Spinal cord (tissue), 10 donors: ENCODE results near the gene FETUB. TPM values are rescaled to one million over a fixed set of nuclear protein-coding genes. Genes with fewer than 3 reads are reported as not detected.
"Not testable (repeated sequence)": the region's sequence is repeated elsewhere in the genome, so short reads cannot be mapped to it uniquely, and the experiment has no call there.

Source experiments
- DNase-seq, 6 donors: peaks; one replicate each; pipeline versions ENCODE4 v3.0.0 to v3.0.0-alpha.2; 2013 to 2015; ENCODE audit warnings: low spot score in 6 of 6, low read depth in 4 of 6
- H3K27ac ChIP-seq: one replicate; pipeline ENCODE4 v1.5.1; 2013; ENCODE audit warnings: low read depth, low read length, control low read depth
- H3K27me3 ChIP-seq: one replicate; pipeline ENCODE4 v1.6.1; 2013; ENCODE audit warnings: low read length; ENCODE audit not compliant: control insufficient read depth, insufficient read depth
- H3K36me3 ChIP-seq: one replicate; pipeline ENCODE4 v1.6.1; 2013; ENCODE audit warnings: low read length; ENCODE audit not compliant: control insufficient read depth, insufficient read depth
- H3K4me1 ChIP-seq: one replicate; pipeline ENCODE4 v1.6.1; 2013; ENCODE audit warnings: low read length; ENCODE audit not compliant: control insufficient read depth, insufficient read depth
- H3K4me3 ChIP-seq: one replicate; pipeline ENCODE4 v1.5.1; 2013; ENCODE audit warnings: low read depth, low read length, control low read depth
- H3K9me3 ChIP-seq: one replicate; pipeline ENCODE4 v1.6.1; 2013; ENCODE audit warnings: low read length; ENCODE audit not compliant: control insufficient read depth, insufficient read depth
- WGBS: methylation state at CpG from one replicate; pipeline ENCODE4 v1.1.5; 2013; ENCODE audit warnings: missing lambda C conversion rate; ENCODE audit not compliant: insufficient coverage; 5-methylcytosine and 5-hydroxymethylcytosine counted together
- polyA plus RNA-seq, 2 donors: library from polyadenylated mRNA; unstranded; fragments of 120-200 nt; gene quantifications; one replicate each; pipeline ENCODE4 v1.2.1, GENCODE V29; 2013; ENCODE audit not compliant: insufficient read length in 2 of 2
- total RNA-seq, 2 donors: library from RNA; depleted of rRNA in 1 of 2; stranded (reverse); fragments of 120-200 nt in 1 of 2; fragments of >200 nt in 1 of 2; gene quantifications; one replicate each; pipeline versions ENCODE4 v1.2.3 to v1.2.4, GENCODE V29; 2013 to 2014
- donor health status: healthy.

Gene FETUB
- total and polyA plus RNA-seq, 4 donors = 0.11 TPM; not detected in 3

DNA sequence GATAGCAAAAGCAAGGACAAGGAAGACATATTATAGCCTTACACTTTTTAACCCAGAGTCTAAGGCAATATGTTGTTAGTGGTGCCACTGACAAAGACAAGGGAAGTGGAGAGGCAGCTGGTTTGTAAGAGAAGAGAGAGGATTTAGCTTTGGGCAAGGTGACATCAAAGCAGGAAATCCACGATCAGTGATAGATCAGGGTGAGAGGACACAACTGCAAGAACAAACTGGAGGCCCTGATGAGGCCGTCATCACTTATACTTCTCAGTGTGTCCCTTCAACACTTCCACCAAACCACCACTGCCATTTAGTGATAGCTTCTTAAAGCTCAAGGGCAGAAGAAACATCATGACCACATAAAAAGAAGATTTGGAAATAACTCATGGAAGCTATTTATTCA is 46.3 kb downstream of the FETUB start:
- H3K4me3 ChIP-seq, H3K4me1 ChIP-seq: not testable (repeated sequence)
- no CpG with 5 or more reads among the region's 2 CpGs for WGBS

GRCh38 chr3:186687120-186687651 is 47.0 kb downstream of the FETUB start:
- Histone ChIP-seq H3K27ac (no peak overlapping the region), H3K4me3 (no peak overlapping the region), H3K36me3 (no peaks in the 10 kb centered on the region), H3K4me1 (no peaks in the 10 kb centered on the region), H3K9me3 (no peaks in the 10 kb centered on the region), H3K27me3 (no peaks in the 10 kb centered on the region)
- WGBS = 88% methylated on average over 5 of the region's 12 CpGs
- no peak for DNase-seq

More for the DNA sequence above, 46.3 kb downstream of the FETUB start:
- not testable (repeated sequence) for H3K9me3 ChIP-seq, H3K27me3 ChIP-seq, DNase-seq, H3K36me3 ChIP-seq, H3K27ac ChIP-seq

DNA sequence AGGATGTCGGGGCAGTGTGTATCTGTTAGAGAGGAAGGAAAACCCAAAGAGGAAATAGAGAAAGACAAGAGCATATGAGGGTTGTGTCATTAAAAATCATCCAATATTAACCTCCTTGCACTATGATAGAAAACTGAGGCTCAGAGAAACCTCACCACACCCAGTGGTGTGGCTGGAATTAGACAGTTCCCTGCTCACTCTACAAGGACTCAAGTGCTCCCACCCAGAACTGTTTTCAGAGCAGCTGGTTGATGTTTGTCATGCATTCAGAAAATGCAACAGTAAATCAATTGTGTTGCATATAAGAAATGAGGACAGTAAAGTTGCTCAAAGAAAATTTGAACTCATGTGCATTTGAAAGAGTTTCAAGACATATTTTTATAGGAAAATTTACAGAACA is 50.1 kb downstream of the FETUB start:
- WGBS = 100% methylated on average over 1 of the region's 1 CpG

DNA sequence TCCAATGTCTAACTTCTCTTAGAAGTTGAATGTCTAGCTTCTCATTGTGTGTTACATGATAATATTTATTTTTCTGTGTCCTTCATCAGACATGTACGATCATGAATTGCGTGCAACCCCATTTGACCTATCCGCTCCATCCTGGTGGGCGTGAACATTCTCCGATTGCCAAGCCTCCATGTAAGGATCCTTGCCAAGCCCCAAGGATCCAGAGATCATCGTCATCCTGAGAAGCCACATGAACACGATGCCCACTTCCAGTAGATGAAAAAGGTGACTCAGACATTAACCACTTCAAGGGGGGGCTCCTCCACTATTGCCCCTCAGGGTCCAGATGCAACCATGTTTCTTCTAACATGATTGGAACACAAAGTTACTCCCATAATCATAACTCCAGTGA is 51.5 kb downstream of the FETUB start:
- no peak overlapping the region for H3K27ac ChIP-seq
- no peaks in the 10 kb centered on the region for H3K36me3 ChIP-seq
- no peaks in the 10 kb centered on the region for H3K4me1 ChIP-seq
- no peak overlapping the region for H3K4me3 ChIP-seq
- no peaks in the 10 kb centered on the region for H3K27me3 ChIP-seq
- WGBS = 94% methylated on average over 7 of the region's 7 CpGs
- DNase-seq = no peak
- H3K9me3 ChIP-seq = no peaks in the 10 kb centered on the region

More for the DNA sequence above, 50.1 kb downstream of the FETUB start:
- not testable (repeated sequence) for H3K36me3 ChIP-seq, H3K27me3 ChIP-seq, DNase-seq, H3K4me3 ChIP-seq, H3K4me1 ChIP-seq, H3K27ac ChIP-seq, H3K9me3 ChIP-seq

DNA sequence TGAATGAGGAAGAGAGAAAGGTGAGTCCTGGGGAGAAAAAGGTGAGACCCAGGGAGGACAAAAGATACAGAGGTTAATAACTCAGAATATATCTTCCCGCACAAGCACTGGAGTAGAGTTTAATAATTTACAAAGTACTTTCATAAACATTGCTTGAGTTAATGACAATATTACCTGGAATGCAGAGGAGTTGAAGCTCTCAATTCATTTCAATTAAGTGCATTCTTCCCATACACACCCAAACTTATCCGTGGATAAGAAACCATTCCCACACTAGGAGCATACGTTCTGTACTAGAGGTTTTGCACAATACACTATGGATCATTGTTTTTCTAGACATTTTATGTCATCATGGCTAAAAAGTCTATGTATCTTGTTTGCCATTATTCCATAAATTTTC is 53.6 kb downstream of the FETUB start:
- no peak for DNase-seq
- no CpG with 5 or more reads among the region's 3 CpGs for WGBS
- no peak overlapping the region for H3K4me3 ChIP-seq
- no peak overlapping the region for H3K27ac ChIP-seq
- no peaks in the 10 kb centered on the region for H3K4me1 ChIP-seq
- no peaks in the 10 kb centered on the region for H3K9me3 ChIP-seq
- no peaks in the 10 kb centered on the region for H3K27me3 ChIP-seq
- H3K36me3 ChIP-seq = no peaks in the 10 kb centered on the region

DNA sequence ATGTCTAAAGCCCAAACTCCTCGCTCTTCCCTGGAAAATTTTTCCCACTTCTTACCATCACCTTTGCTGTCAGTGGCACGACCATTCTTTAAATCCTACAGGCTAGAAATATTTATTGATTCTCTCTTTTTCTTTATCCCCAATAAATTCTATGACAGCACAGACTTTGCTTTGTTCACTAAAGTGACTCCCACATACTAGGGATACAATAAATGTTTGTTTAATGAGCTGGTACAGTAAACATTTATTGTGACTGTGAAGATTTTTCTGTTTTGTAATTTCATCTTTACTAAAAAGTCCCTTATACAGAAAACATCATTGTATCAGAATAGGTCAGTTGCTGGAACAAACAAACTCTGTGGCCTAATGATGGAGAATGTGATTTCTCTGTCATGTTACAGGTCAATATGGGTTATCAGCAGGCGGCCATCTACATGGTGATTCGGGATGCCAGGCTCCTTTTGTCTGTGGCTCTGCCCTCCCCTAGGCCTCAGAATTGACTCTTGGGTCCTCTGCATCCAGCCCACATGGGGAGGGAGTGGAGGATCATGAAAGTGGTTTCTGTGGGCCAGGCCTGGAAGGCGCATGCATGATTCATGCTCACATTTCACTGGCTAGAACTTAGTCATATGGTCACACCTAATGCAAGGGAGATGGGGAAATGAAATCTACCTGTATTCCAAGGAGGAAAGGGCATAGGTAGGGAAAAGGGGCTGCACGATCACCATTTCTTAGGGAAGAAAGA is 54.3 kb downstream of the FETUB start:
- DNase-seq = no peak
- Histone ChIP-seq H3K27ac (no peak overlapping the region), H3K4me1 (no peaks in the 10 kb centered on the region), H3K4me3 (no peak overlapping the region), H3K36me3 (no peaks in the 10 kb centered on the region), H3K9me3 (no peaks in the 10 kb centered on the region), H3K27me3 (no peaks in the 10 kb centered on the region)
- 69% methylated on average over 3 of the region's 6 CpGs for WGBS

DNA sequence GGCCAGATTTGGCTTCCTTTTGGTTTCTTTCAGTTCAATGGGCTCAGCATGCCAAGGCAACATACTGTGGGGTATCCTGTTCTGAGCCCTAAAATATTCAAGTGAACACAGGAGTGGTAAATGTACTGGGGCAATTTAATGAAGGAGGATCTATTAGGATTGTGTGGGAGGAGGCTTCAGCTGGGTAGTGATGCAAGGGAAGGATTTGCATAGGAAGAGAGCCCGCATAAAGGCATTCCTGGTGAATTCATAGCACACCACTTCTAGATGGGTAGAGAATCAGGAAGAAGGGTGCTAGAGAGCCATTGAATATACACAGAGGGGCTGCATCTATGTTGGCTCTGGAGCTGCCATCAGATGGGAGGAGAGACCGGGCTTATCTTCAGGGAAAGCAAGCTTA is 56.3 kb downstream of the FETUB start:
- no peak overlapping the region for H3K4me3 ChIP-seq
- H3K27me3 ChIP-seq = no peaks in the 10 kb centered on the region
- H3K9me3 ChIP-seq = no peaks in the 10 kb centered on the region
- H3K27ac ChIP-seq = no peak overlapping the region
- H3K36me3 ChIP-seq = no peaks in the 10 kb centered on the region
- no peak for DNase-seq
- no peaks in the 10 kb centered on the region for H3K4me1 ChIP-seq
- WGBS = 100% methylated on average over 1 of the region's 2 CpGs

GRCh38 chr3:186697510-186697909 is 57.3 kb downstream of the FETUB start:
- Histone ChIP-seq H3K9me3 (no peaks in the 10 kb centered on the region), H3K36me3 (no peaks in the 10 kb centered on the region), H3K27me3 (no peaks in the 10 kb centered on the region), H3K27ac (no peak overlapping the region), H3K4me1 (no peaks in the 10 kb centered on the region), H3K4me3 (no peak overlapping the region)
- no peak for DNase-seq
- 90% methylated on average over 4 of the region's 4 CpGs for WGBS

DNA sequence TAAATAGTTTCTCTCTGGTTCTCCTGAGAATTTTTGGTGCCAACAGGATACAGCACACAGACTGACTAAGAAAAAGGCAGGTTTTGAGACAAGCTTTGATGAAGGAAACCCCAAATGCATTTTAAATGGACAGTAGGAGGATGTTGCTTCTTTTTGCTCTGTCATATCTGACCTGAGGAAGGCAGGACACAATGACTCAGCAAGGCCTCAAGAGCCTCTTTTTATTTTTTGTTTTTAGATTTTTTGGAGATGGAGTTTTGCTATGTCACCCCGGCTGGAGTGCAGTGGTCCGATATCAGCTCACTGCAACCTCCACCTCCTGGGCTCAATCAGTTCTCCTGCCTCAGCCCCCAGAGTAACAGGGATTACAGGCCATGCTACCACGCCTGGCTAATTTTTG is 60.1 kb downstream of the FETUB start:
- no peak overlapping the region for H3K27ac ChIP-seq
- H3K9me3 ChIP-seq = no peaks in the 10 kb centered on the region
- 93% methylated on average over 3 of the region's 3 CpGs for WGBS

DNA sequence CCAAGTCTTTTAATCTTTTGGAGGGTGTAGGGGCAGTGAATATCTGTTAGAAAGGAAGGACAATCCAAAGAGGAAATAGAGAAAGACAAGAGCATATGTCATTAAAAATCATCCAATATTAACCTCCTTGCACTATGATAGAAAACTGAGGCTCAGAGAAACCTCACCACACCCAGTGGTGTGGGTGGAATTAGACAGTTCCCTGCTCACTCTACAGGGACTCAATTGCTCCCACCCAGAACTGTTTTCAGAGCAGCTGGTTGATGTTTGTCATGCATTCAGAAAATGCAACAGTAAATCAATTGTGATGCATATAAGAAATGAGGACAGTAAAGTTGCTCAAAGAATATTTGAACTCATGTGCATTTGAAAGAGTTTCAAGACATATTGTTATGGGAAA is 62.3 kb downstream of the FETUB start:
- DNase-seq, H3K27me3 ChIP-seq, H3K9me3 ChIP-seq, H3K27ac ChIP-seq, H3K4me1 ChIP-seq, H3K36me3 ChIP-seq, H3K4me3 ChIP-seq: not testable (repeated sequence)

More for the DNA sequence above, 60.1 kb downstream of the FETUB start:
- no peak for DNase-seq
- Histone ChIP-seq H3K4me3 (no peak overlapping the region), H3K4me1 (no peaks in the 10 kb centered on the region), H3K36me3 (no peaks in the 10 kb centered on the region), H3K27me3 (no peaks in the 10 kb centered on the region)
